ENCODE data around the gene SRRM4. TPM values are rescaled to one million over a fixed set of nuclear protein-coding genes. Genes with fewer than 3 reads are reported as not detected.

SRRM4 gene
- total RNA-seq, 1 experiment from 2014 or later, result not detected

- no peak for DNase-seq
- peaks cover 35% of the 10 kb centered on the region for H3K36me3 ChIP-seq
- no peak overlapping the region for H3K4me3 ChIP-seq
- no peaks in the 10 kb centered on the region for H3K27me3 ChIP-seq
- no peaks in the 10 kb centered on the region for H3K9me3 ChIP-seq
Measured at GRCh38 chr12:119182701-119183493, 201.6 kb downstream of the SRRM4 start.

GRCh38 chr12:119183942-119184695, 202.8 kb downstream of the SRRM4 start:
- no peak overlapping the region for H3K4me3 ChIP-seq
- no peak for DNase-seq
- H3K27me3 ChIP-seq, result no peaks in the 10 kb centered on the region
- peaks cover 35% of the 10 kb centered on the region for H3K36me3 ChIP-seq
- H3K9me3 ChIP-seq, result no peaks in the 10 kb centered on the region

- Histone ChIP-seq H3K9me3 (no peaks in the 10 kb centered on the region), H3K27me3 (no peaks in the 10 kb centered on the region), H3K4me3 (no peak overlapping the region), H3K36me3 (peaks cover 23% of the 10 kb centered on the region)
- no peak for DNase-seq
Measured at GRCh38 chr12:119195256-119195655, 213.9 kb downstream of the SRRM4 start.

- no peak for DNase-seq
- H3K27me3 ChIP-seq, result no peaks in the 10 kb centered on the region
- H3K4me3 ChIP-seq, result no peak overlapping the region
- no peaks in the 10 kb centered on the region for H3K9me3 ChIP-seq
- peaks cover 8% of the 10 kb centered on the region for H3K36me3 ChIP-seq
Measured at GRCh38 chr12:119198440-119198839, 217.1 kb downstream of the SRRM4 start.

- Histone ChIP-seq H3K4me3 (no peak overlapping the region), H3K27me3 (no peaks in the 10 kb centered on the region), H3K9me3 (no peaks in the 10 kb centered on the region), H3K36me3 (no peaks in the 10 kb centered on the region)
- DNase-seq, result no peak
Measured at GRCh38 chr12:119200601-119201000, 219.3 kb downstream of the SRRM4 start.

DNA sequence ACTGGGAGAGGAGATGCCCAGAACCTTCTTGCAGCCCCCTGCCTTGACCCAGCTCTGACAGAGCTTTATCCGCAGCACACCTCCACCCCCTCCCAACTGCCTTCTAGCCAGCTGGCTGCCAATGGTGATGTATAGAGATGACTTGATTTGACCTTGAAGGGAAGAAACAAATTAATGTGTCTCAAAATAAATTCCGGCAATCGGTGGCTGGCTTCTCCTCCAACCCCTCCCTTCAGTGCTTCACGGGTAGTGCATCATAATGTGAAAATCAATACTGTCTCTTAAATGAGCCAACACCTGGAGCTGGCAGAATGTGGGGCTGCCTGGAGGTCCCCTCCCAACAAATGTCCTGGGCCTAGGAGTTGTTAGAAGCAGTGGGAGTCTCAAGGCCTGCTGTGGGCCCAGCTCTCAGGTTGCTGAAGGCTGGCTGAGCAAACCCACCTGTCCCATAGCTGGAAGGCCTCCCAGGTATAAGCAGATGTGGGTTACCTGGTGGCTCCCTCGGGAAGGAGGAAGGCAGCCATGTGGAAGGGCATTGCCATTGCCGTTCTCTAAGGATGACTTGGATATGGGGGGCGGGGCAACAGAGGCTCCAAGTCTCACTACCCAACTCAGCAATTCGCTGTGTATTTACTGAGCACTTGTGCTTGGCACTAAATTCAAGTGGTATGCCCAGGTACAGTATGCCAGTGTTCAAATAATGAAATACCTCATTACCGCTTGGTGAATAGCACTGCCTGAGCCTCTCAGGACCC, 220.6 kb downstream of the SRRM4 start:
- H3K27me3 ChIP-seq, result no peaks in the 10 kb centered on the region
- H3K4me3 ChIP-seq, result no peak overlapping the region
- H3K36me3 ChIP-seq, result no peaks in the 10 kb centered on the region
- no peak for DNase-seq
- H3K9me3 ChIP-seq, result no peaks in the 10 kb centered on the region

DNA sequence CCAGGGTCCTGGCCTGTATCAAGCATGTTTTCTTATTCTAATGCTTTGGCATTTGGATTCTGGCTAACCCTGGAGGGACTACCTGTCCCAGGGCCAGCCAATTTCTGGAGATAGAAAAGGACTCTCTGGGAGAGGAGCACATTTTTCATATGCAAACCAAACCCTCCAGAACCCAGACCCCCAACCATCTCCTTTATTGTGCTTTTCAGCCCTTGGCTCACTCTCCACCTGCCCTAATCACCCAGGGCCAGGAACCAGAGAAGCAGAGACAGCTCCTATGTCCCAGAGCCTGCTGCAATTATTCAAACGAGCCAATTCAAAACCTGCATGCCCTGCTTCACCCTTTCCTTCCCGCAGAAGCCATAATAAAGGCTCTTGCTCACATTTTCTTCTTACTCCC, 221.2 kb downstream of the SRRM4 start:
- no peaks in the 10 kb centered on the region for H3K36me3 ChIP-seq
- H3K27me3 ChIP-seq, result no peaks in the 10 kb centered on the region
- DNase-seq, result no peak
- H3K4me3 ChIP-seq, result no peak overlapping the region
- H3K9me3 ChIP-seq, result no peaks in the 10 kb centered on the region

- no peaks in the 10 kb centered on the region for H3K36me3 ChIP-seq
- DNase-seq, result no peak
- no peaks in the 10 kb centered on the region for H3K27me3 ChIP-seq
- no peak overlapping the region for H3K4me3 ChIP-seq
- no peaks in the 10 kb centered on the region for H3K9me3 ChIP-seq
Measured at GRCh38 chr12:119204131-119204530, 222.8 kb downstream of the SRRM4 start.

DNA sequence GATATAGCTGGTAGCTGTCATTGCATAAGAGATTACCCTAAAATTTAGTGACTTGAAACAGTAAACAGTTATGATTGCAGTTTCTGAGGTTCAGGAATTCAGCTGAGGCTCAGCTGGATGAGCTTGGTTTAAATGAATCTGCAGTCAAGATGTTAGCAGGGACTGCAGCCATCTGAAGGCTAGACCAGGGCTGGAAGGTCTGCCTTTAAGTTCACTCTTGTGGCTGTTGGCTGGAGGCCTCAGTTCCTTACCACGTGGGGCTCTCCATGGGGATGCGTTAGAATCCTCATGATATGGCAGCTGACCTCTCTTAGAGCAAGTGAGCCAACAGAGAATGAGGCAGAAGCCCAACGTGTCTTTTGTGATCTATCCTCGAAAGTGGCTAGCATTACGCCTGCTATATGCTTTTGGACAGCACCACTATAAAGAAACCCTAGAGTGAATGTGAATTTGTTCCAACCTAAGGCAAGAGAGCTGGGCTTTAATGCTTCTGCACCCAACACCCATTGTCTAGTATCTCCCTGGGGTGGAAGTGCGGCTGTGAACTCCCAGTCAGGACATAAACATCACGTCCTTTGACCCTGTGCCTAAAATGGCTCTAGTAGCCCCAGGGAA, 223.4 kb downstream of the SRRM4 start:
- Histone ChIP-seq H3K27me3 (no peaks in the 10 kb centered on the region), H3K9me3 (no peaks in the 10 kb centered on the region), H3K36me3 (no peaks in the 10 kb centered on the region), H3K4me3 (no peak overlapping the region)
- DNase-seq, result no peak

DNA sequence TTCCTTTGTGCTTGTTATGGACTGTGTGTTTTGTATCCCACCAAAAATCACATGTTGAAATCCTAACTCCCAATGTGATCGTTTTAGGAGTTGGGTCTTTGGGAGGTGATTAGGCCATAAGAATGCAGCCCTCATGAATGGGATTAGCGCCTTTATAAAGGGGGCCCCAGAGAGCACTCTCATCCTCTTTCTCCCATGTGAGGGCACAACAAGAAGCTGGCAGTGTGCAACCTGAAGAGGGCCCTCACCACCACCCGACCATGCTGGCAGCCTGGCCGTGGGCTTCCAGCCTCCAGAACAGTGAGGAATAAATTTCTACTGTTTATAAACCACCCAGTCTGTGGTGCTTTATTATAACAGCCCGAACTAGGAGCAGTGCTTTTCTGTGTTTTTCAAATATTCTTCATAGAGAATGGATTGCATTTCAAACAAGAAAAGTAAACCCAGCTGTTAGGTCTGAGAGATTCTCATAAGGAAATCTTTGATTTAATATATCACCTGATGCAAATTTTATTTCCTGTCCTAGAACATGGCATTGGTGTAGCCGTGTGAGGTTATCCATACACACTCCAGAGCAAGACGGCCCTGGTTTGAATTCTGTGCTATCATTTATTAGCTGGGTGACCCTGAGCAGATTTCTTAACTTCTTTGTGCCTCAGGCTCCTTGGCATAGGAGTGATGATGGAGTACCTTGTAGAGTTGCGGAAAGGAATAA, 225.2 kb downstream of the SRRM4 start:
- Histone ChIP-seq H3K36me3 (no peaks in the 10 kb centered on the region), H3K9me3 (no peaks in the 10 kb centered on the region), H3K4me3 (no peak overlapping the region), H3K27me3 (no peaks in the 10 kb centered on the region)
- no peak for DNase-seq

DNA sequence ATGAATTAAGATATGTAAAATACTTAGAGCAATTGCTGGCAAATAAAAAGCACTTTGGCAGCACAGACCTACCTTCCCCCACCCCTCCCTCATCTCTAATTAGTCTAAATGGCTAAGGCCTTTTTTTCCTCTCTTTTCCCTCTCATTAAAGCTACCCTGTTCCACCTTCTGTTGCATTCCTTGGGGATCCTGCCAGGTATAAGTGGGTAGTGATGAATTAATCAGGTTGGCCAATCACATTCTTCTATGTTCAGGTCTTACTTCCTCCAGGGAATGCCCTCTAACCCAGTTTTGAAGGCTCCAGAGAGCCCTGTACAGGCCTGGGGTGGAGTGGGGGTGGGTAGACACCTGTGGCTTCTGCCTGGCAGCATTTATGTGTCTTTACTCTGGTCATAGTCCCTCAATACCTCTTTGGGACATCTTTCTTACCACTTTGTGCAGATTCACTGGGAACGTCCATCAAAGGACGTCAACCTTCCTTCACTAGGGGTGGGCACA, 225.8 kb downstream of the SRRM4 start:
- DNase-seq, result no peak
- Histone ChIP-seq H3K36me3 (no peaks in the 10 kb centered on the region), H3K4me3 (no peak overlapping the region), H3K27me3 (no peaks in the 10 kb centered on the region), H3K9me3 (no peaks in the 10 kb centered on the region)

DNA sequence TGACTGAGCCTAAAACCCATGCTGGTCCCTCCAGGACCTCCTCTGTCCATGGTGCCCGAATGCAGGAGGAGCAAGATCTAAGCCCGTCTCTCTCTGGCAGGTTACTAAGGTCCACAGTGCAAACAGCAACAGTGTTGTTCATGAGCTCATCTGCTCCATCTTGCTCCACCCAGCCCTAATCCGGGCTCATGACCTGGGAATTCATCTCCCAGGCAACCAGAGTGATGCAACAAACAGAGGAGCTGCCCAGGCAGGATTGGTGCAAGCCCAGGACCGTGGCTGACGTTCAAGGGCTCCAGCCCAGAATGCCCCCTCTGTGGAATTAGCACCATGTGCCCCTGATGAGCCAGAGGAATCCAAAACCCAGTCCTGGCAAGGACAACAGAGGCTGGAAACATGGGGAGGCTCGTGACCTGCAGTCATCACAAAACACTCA, 227.3 kb downstream of the SRRM4 start:
- H3K27me3 ChIP-seq, result no peaks in the 10 kb centered on the region
- DNase-seq, result peak; percentile 53
- H3K36me3 ChIP-seq, result no peaks in the 10 kb centered on the region
- H3K9me3 ChIP-seq, result no peaks in the 10 kb centered on the region
- no peak overlapping the region for H3K4me3 ChIP-seq

GRCh38 chr12:119211884-119212283, 230.5 kb downstream of the SRRM4 start:
- H3K4me3 ChIP-seq, result no peak overlapping the region
- DNase-seq, result no peak
- H3K27me3 ChIP-seq, result no peaks in the 10 kb centered on the region
- H3K9me3 ChIP-seq, result no peaks in the 10 kb centered on the region
- H3K36me3 ChIP-seq, result no peaks in the 10 kb centered on the region
